DND-41 (cell line): ENCODE results near the gene CSNK1G2.

Experiments
- ATAC-seq: fragments of 200-7000 bp; cut with Tn5 transposase; 3 replicates; pipeline ENCODE4 v1.9.1; 2021; ENCODE audit warnings: low read depth; ENCODE audit not compliant: insufficient read depth
- DNase-seq: peaks from one replicate; pipeline ENCODE4 v3.0.0-alpha.2; 2020
- H2AFZ ChIP-seq: 2 replicates; pipeline ENCODE4 v1.6.0; 2012; ENCODE audit warnings: low read depth, low read length
- H3K27ac ChIP-seq: 2 replicates; pipeline ENCODE4 v1.5.1; 2012; ENCODE audit warnings: low read length, inconsistent platforms
- H3K27me3 ChIP-seq: fragments of 200-600 bp; sonication (generic); 2 replicates; pipeline ENCODE4 v1.6.0; 2012; ENCODE audit warnings: low read length, mild to moderate bottlenecking, inconsistent platforms; ENCODE audit not compliant: insufficient read depth, poor library complexity
- H3K36me3 ChIP-seq: 2 replicates; pipeline ENCODE4 v1.5.1; 2012; ENCODE audit warnings: low read length, inconsistent platforms; ENCODE audit not compliant: insufficient read depth
- H3K4me1 ChIP-seq: 2 replicates; pipeline ENCODE4 v1.5.1; 2012; ENCODE audit warnings: mild to moderate bottlenecking, low read length; ENCODE audit not compliant: insufficient read depth
- H3K4me2 ChIP-seq: 2 replicates; pipeline ENCODE4 v1.6.0; 2012; ENCODE audit warnings: mild to moderate bottlenecking, moderate library complexity, low read length, inconsistent platforms; ENCODE audit not compliant: insufficient read depth
- H3K4me3 ChIP-seq, 2 experiments: fragments of 200-600 bp in 1 of 2; shearing (Covaris generic) in 1 of 2; 2 replicates each; pipeline ENCODE4 v1.5.1; 2012 to 2016; ENCODE audit warnings: inconsistent platforms in 2 of 2, low read length in 2 of 2, mild to moderate bottlenecking in 2 of 2, low read depth in 1 of 2, moderate library complexity in 1 of 2
- H3K79me2 ChIP-seq: 2 replicates; pipeline ENCODE4 v1.6.0; 2012; ENCODE audit warnings: low read length, inconsistent platforms; ENCODE audit not compliant: insufficient read depth
- H3K9ac ChIP-seq: 2 replicates; pipeline ENCODE4 v1.6.0; 2012; ENCODE audit warnings: low read depth, mild to moderate bottlenecking, inconsistent platforms, low read length, moderate library complexity
- H3K9me3 ChIP-seq: 2 replicates; pipeline ENCODE4 v1.5.1; 2012; ENCODE audit warnings: low read length, moderate library complexity, mild to moderate bottlenecking, inconsistent platforms; ENCODE audit not compliant: insufficient read depth, severe bottlenecking
- H4K20me1 ChIP-seq: 2 replicates; pipeline ENCODE4 v1.6.0; 2012; ENCODE audit warnings: low read length; ENCODE audit not compliant: insufficient read depth
- CTCF ChIP-seq: IDR thresholded peaks from 2 replicates; pipeline ENCODE4 v1.5.1; 2012; ENCODE audit warnings: borderline replicate concordance, low read length, moderate library complexity, mild to moderate bottlenecking; ENCODE audit not compliant: poor library complexity, severe bottlenecking; ENCODE audit errors: extremely low read depth
- EZH2 ChIP-seq: IDR thresholded peaks from 3 replicates; pipeline ENCODE4 v1.6.1; 2012; ENCODE audit warnings: borderline replicate concordance, low read depth, mild to moderate bottlenecking, moderate library complexity, low read length, inconsistent platforms; ENCODE audit not compliant: severe bottlenecking

The CSNK1G2 gene

GRCh38 chr19:1959928-1960589 lies 19.1 kb downstream of the CSNK1G2 start:
- H3K9ac ChIP-seq: no peak overlapping the region

GRCh38 chr19:1961000-1961883 lies 20.3 kb downstream of the CSNK1G2 start:
- Histone ChIP-seq H3K9me3 (no peaks in the 10 kb centered on the region), H2AFZ (no peak overlapping the region), H3K27ac (no peak overlapping the region), H3K4me1 (no peaks in the 10 kb centered on the region), H3K36me3 (peaks cover 50% of the 10 kb centered on the region), H3K4me3 (no peak overlapping the region), H4K20me1 (peaks cover 71% of the 10 kb centered on the region), H3K27me3 (no peaks in the 10 kb centered on the region), H3K4me2 (no peak overlapping the region), H3K79me2 (peaks cover 92% of the 10 kb centered on the region), H3K9ac (no peak overlapping the region)
- no peak for TF ChIP-seq CTCF
- TF ChIP-seq EZH2: no peak
- ATAC-seq (no peak), DNase-seq (no peak)

More at GRCh38 chr19:1959928-1960589, 19.1 kb downstream of the CSNK1G2 start:
- Histone ChIP-seq H3K4me1 (no peaks in the 10 kb centered on the region), H3K79me2 (peaks cover 93% of the 10 kb centered on the region), H3K27ac (no peak overlapping the region; the same call in 1 of the 2 replicates), H3K27me3 (no peaks in the 10 kb centered on the region), H3K4me3 (no peak overlapping the region), H4K20me1 (peaks cover 73% of the 10 kb centered on the region), H3K9me3 (no peaks in the 10 kb centered on the region), H2AFZ (no peak overlapping the region), H3K4me2 (no peak overlapping the region), H3K36me3 (peaks cover 50% of the 10 kb centered on the region)
- DNase-seq (no peak), ATAC-seq (no peak)
- TF ChIP-seq CTCF (no peak), EZH2 (no peak)

- H3K4me1 ChIP-seq: no peaks in the 10 kb centered on the region
- no peak overlapping the region for H3K27ac ChIP-seq
- no peaks in the 10 kb centered on the region for H3K9me3 ChIP-seq
- ATAC-seq: no peak
- H4K20me1 ChIP-seq: peaks cover 69% of the 10 kb centered on the region
- peaks cover 58% of the 10 kb centered on the region for H3K36me3 ChIP-seq
- no peak overlapping the region for H3K9ac ChIP-seq
- TF ChIP-seq CTCF (no peak), EZH2 (no peak)
- no peak overlapping the region for H3K4me3 ChIP-seq
- no peak overlapping the region for H2AFZ ChIP-seq
- H3K27me3 ChIP-seq: no peaks in the 10 kb centered on the region
- H3K4me2 ChIP-seq: no peak overlapping the region
- H3K79me2 ChIP-seq: peaks cover 90% of the 10 kb centered on the region
- no peak for DNase-seq
Observed at GRCh38 chr19:1962674-1963073, 21.7 kb downstream of the CSNK1G2 start.
